NCI-H82 (cell line): ENCODE results near the gene FXYD2.
"Not testable (repeated sequence)": the region's sequence is repeated elsewhere in the genome, so short reads cannot be mapped to it uniquely, and the experiment has no call there.

Experiments
- DNase-seq: peaks from one replicate; lab custom pipeline; 2025; lab: John Stamatoyannopoulos, UW

Gene FXYD2

DNA sequence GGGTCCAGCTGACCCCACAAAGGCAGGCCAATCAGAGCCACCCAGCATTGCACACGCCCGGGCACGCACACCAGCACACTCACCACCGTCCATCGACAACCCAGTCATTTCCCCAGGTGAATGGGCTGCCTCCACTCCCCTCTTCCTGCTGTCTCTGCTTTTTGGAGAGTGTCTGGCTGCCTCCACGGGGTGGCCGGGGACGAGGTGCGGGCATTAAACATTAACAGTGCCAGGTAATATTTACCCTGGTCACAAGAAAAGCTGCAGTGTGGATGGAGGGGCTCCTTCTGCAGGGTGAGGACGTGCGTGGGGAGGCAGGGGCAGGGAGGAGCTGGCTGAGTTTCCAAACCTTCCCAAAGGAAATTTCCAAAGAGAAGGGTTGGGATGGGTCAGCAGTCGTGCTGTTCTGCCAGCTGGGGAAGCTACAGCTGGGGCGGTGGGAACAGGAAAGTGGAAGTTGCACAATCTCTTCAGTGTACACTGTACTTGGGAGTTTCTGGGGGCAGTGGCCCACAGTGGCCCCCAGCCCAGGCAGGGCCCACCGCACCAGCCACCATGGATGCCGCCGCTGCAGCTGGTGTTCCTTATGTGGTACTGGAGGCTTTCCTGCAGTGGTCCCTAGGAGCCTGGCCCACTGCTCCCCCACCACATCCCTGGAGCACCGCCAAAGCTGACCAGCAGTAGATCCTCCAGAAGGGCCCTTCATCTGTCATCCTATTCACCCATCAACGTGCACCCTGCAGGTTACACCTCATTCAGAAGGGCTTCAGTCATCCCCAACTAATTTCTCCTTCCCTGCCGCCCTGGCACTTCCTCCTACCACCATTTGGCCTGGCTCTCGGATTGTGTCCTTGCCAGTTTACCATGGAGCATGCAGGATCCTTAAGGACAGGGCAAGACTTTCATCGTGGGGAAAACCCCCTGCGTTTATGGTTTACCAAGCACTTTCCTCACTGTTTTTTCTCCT lies at the start of gene FXYD2:
Gene FXYD2, minus strand, starts transcription at position 174 of the 967 bp plus-strand sequence. Its CDS starts 66 bp downstream, at position 108.
- DNase-seq, result no peak

GRCh38 chr11:117873828-117874125 lies 49.2 kb upstream of the FXYD2 start:
- no peak for DNase-seq

GRCh38 chr11:117872975-117873827 lies 48.7 kb upstream of the FXYD2 start:
- no peak for DNase-seq

- DNase-seq, result no peak
Observed at GRCh38 chr11:117872420-117872961, 47.9 kb upstream of the FXYD2 start.

- DNase-seq, result no peak
Observed at GRCh38 chr11:117871784-117872183, 47.2 kb upstream of the FXYD2 start.

- DNase-seq, result no peak
Observed at GRCh38 chr11:117871160-117871559, 46.6 kb upstream of the FXYD2 start.

DNA sequence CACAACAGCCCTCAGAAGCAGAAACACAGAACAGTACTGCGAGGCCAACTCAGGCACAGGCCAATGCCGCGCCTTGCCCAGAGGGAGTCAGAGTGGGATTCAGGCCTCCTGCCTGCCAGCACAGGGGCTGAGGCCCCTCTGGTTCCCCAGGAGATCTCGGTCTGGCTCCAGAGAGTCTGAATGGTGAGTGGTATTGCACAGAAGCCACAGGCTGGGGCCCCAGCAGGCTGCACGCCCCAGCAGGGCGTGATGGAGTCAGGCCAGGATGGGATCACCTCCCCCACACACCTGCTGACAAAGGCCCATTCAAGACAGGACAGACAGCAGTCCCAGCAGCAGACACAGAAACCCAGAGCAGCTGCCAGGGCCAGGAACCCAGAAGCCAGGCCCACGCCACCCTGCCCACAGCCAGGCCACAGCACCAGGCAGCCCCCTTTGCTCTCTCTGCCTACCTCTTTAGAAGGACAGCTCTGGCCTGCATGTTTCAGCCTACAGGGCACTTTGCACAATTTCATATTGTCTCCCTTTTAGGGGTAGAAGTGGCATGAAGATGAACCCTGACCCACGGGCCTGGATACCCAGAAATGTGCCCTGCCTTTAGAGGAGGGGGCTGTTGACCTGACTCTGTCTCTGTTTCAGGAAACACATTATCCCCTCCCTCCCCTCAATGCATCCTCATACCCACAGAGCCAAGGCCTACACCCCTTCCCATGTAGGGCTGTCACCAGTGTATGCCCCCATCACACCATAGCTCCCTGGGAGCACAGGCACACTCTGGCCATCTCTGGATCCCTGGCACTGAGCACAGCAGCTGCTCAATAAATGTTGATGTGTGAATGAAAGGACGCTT lies 45.8 kb upstream of the FXYD2 start:
- no peak for DNase-seq

DNA sequence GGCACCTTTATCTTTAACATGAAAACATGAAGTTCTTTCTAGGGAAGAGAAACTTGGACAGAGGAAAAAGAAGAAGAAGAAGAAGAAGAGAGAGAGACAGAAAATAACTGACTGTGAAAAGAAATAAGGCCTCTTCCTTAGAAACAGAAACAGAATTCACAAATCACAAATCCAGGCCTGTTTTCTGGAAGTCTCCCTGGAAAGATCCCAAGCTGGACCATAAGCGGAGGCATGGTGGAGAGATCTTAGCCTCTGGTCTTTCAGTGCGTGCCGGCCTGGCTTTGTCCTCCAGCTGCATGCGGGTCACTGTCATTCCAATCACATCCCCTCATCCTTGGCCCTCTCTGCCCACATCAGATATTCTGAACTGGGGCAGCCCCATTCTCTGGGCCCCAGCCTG lies 45.1 kb upstream of the FXYD2 start:
- DNase-seq, result no peak

GRCh38 chr11:117868815-117869561 lies 44.4 kb upstream of the FXYD2 start:
- DNase-seq, result no peak

DNA sequence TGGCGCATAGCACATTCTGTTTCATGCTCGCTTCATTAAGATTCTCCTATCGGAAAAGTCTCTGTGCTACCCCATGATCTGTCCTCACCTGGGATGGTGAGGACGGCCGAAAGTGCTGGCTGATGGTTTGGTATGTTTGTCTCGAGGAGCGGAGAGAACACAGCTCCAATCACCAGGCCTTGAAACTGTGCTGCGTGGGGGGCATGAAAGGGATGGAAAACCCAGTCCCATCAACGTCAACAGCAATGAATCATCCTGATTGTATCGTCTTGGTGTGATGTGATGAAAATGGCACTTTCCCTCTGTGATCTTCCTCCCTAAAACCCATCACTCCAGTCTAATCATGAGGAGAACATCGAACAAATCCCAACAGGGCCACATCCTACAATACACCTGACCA lies 43.5 kb upstream of the FXYD2 start:
- DNase-seq, result no peak

DNA sequence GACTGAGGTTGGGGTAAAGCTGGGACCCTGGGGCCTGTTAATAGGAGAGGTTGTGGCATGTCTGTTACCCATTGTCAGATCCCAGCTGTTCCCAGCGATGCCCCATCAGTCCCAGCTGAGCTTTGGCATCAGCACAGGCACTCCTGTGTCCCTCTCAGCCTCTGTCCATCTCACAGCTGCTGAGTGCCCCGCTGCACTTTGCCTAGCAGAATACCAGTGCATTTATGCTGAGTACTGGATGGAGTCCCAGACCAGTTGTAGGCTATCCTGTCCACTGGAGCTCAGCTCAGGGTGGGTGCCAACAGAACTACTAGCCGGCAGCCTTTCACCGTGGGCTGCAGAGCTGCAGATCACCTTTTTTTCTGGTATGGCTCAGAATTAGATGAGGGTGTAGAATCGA lies 42.0 kb upstream of the FXYD2 start:
- no peak for DNase-seq

GRCh38 chr11:117865546-117865945 lies 41.0 kb upstream of the FXYD2 start:
- not testable (repeated sequence) for DNase-seq

- no peak for DNase-seq
Observed at GRCh38 chr11:117863383-117863782, 38.8 kb upstream of the FXYD2 start.

- no peak for DNase-seq
Observed at GRCh38 chr11:117862753-117863152, 38.2 kb upstream of the FXYD2 start.

GRCh38 chr11:117862019-117862725 lies 37.6 kb upstream of the FXYD2 start:
- no peak for DNase-seq

- DNase-seq, result peak; percentile 69
Observed at GRCh38 chr11:117861151-117862018, 36.8 kb upstream of the FXYD2 start.

GRCh38 chr11:117860139-117860538 lies 35.6 kb upstream of the FXYD2 start:
- DNase-seq, result no peak

DNA sequence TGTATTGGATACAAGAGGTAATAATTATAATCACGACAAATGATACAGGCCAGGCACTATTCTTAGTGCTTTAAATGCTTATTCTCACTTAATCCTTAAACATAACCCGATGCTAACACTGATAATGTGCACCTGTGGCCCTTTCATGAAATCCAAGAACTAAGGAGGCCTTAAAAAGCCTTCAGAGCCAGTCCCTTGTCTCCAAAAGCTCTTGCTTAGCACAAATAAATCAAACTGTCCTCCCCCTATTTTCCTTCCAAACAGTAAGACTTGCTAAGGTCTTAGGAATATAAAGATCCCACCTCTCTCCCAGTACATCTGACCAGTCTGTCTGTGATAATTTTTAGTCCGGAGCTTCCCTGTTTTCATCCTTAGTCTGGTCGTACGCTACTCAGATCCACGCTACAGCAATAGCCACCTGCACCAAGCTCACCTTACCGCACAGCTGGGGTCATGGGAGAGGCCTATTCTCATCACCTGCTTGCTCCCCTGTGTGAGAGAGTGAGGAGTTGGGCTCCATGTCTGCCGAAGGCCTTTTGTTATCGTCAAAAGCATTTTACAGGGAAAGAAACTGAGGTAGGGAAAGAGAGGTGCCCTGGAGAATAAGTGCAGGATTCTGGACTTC lies 35.1 kb upstream of the FXYD2 start:
- no peak for DNase-seq

DNA sequence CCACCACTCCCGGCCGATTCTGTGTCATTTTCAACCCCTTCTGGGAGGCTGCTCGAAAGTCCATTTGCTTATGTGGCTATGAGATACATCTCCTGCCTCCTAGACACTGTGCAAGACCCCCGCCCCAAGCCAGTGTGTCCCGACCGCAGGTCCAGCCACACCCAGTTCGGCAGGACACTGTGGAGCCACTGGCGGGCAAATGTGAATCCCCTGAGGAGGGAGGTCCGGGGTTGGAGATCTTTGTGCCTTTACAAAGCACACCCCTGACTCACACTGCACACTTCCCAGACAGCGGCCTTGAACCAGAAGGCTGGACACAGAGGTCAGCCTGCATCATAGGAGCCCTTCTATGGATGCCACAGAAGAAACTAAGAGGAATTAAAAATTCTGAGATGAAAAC lies 34.5 kb upstream of the FXYD2 start:
- DNase-seq, result no peak
